Measurements from ENCODE around the gene PCDH15.

- TF ChIP-seq, protein P1, sequence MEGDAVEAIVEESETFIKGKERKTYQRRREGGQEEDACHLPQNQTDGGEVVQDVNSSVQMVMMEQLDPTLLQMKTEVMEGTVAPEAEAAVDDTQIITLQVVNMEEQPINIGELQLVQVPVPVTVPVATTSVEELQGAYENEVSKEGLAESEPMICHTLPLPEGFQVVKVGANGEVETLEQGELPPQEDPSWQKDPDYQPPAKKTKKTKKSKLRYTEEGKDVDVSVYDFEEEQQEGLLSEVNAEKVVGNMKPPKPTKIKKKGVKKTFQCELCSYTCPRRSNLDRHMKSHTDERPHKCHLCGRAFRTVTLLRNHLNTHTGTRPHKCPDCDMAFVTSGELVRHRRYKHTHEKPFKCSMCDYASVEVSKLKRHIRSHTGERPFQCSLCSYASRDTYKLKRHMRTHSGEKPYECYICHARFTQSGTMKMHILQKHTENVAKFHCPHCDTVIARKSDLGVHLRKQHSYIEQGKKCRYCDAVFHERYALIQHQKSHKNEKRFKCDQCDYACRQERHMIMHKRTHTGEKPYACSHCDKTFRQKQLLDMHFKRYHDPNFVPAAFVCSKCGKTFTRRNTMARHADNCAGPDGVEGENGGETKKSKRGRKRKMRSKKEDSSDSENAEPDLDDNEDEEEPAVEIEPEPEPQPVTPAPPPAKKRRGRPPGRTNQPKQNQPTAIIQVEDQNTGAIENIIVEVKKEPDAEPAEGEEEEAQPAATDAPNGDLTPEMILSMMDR (IDR thresholded peaks at IDR 0.05; ENCODE audit: poor library complexity): no peak
- TF ChIP-seq EZH2 (IDR thresholded peaks at IDR 0.05; ENCODE audit: borderline replicate concordance): no peak
Observed at GRCh38 chr10:53770903-53771302, 1030.1 kb downstream of the PCDH15 start.
